ENCODE data around the gene JAZF1.

DNA sequence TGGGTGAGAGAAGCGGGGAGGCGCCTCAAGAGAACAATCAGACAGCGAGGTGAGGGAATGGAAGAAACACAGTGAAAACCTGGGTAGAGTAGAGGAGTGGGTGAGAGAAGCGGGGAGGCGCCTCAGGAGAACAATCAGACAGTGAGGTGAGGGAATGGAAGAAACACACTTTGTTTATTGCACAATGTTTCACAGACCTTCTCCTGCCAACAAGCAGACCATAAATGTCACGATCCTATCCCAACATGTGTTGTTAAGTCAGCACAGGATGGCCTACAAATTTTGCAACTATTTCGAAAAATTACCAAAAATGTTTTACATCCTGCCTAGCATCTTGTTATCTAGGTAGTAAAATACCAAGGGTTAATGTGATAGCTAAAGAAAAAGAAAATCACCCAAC, 115.3 kb downstream of the JAZF1 start:
- TF ChIP-seq CTCF (IDR thresholded peaks at IDR 0.05) (no peak), EZH2 (IDR thresholded peaks at IDR 0.05; ENCODE audit: borderline replicate concordance, insufficient read depth, low read depth, low read length, poor library complexity, severe bottlenecking) (no peak)

Data from B cell (primary cell).